ENCODE measurements around the gene CERS6. TPM values are rescaled to one million over a fixed set of nuclear protein-coding genes. Genes with fewer than 3 reads are reported as not detected.
"Not testable (repeated sequence)": the region's sequence is repeated elsewhere in the genome, so short reads cannot be mapped to it uniquely, and the experiment has no call there.

The CERS6 gene
- total RNA-seq, 4 donors from 2014 or later: 25.9 to 57.2 (median 35.8) TPM

GRCh38 chr2:168662651-168663208 is 206.7 kb downstream of the CERS6 start:
- DNase-seq (ENCODE audit: low spot score) (no peak), ATAC-seq (ENCODE audit: low FRiP score) (no peak)
- TF ChIP-seq CTCF (IDR thresholded peaks at IDR 0.05): no peak

- ATAC-seq (ENCODE audit: low FRiP score): no peak
- no peak for DNase-seq (ENCODE audit: low spot score)
- TF ChIP-seq CTCF (IDR thresholded peaks at IDR 0.05): no peak
Measured at GRCh38 chr2:168663993-168664392, 207.9 kb downstream of the CERS6 start.

- not testable (repeated sequence) for ATAC-seq (ENCODE audit: low FRiP score); DNase-seq (ENCODE audit: low spot score)
Measured at GRCh38 chr2:168664715-168665114, 208.6 kb downstream of the CERS6 start.

GRCh38 chr2:168666339-168666738 is 210.3 kb downstream of the CERS6 start:
- DNase-seq (ENCODE audit: low spot score): no peak
- TF ChIP-seq CTCF (IDR thresholded peaks at IDR 0.05): no peak
- no peak for ATAC-seq (ENCODE audit: low FRiP score)

GRCh38 chr2:168667156-168667555 is 211.1 kb downstream of the CERS6 start:
- no peak for TF ChIP-seq CTCF (IDR thresholded peaks at IDR 0.05)
- DNase-seq (ENCODE audit: low spot score): no peak
- no peak for ATAC-seq (ENCODE audit: low FRiP score)

- TF ChIP-seq CTCF (IDR thresholded peaks at IDR 0.05): no peak
- ATAC-seq (ENCODE audit: low FRiP score) (no peak), DNase-seq (ENCODE audit: low spot score) (no peak)
Measured at GRCh38 chr2:168669151-168669550, 213.1 kb downstream of the CERS6 start.

- no peak for ATAC-seq (ENCODE audit: low FRiP score)
- TF ChIP-seq CTCF (IDR thresholded peaks at IDR 0.05): no peak
Measured at GRCh38 chr2:168670478-168670877, 214.4 kb downstream of the CERS6 start.

GRCh38 chr2:168671932-168672331 is 215.9 kb downstream of the CERS6 start:
- DNase-seq (ENCODE audit: low spot score): no peak
- no peak for TF ChIP-seq CTCF (IDR thresholded peaks at IDR 0.05)
- no peak for ATAC-seq (ENCODE audit: low FRiP score)

More at GRCh38 chr2:168670478-168670877, 214.4 kb downstream of the CERS6 start:
- no peak for DNase-seq (ENCODE audit: low spot score)
